Measurements from ENCODE around the gene KIAA1549. TPM values are rescaled to one million over a fixed set of nuclear protein-coding genes. Genes with fewer than 3 reads are reported as not detected.

KIAA1549 gene
- total RNA-seq, 4 donors from 2014 or later: 0.83 to 2.1 (median 1.5) TPM

DNA sequence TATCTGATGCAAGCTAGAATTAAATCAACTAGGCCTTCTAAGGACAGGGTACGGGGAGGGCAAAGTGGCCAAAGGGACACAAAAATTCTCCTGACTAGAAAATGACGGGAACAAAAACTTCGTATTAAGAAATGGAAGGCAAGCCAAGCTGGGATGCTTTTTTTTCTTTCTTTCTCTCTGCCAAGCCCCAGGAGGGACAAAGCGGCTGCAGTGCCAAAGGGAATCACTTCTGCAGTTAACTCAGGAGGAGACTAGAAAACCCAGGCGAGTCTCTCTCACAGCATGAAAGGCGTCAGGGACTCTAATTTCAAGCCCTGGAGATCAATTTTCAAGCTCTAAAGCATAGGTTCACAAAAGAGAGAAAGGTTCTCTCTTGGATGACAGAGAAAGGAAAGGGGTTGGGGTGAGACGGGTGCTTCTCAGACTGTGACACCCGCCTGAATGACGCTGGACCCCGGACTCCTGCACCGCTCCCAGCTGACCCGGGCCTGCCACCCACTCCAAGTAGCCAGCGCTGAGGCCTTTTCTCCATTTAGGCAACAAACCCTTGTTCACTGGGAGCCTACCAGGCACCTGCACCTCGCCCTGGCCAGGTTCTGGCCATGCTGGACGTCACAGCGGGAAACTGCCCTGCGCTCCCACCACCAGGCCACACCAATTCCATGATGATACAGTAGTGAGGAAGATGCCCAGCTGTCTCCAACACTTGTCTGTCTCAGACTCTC lies 56.5 kb downstream of the KIAA1549 start:
- Histone ChIP-seq H3K27me3 (no peaks in the 10 kb centered on the region), H3K9me3 (no peaks in the 10 kb centered on the region), H3K4me1 (peaks cover 3% of the 10 kb centered on the region), H3K4me3 (no peak overlapping the region), H3K27ac (no peak overlapping the region), H3K36me3 (no peaks in the 10 kb centered on the region)
- no peak for TF ChIP-seq EP300 (IDR thresholded peaks at IDR 0.05)
- TF ChIP-seq, protein P1, sequence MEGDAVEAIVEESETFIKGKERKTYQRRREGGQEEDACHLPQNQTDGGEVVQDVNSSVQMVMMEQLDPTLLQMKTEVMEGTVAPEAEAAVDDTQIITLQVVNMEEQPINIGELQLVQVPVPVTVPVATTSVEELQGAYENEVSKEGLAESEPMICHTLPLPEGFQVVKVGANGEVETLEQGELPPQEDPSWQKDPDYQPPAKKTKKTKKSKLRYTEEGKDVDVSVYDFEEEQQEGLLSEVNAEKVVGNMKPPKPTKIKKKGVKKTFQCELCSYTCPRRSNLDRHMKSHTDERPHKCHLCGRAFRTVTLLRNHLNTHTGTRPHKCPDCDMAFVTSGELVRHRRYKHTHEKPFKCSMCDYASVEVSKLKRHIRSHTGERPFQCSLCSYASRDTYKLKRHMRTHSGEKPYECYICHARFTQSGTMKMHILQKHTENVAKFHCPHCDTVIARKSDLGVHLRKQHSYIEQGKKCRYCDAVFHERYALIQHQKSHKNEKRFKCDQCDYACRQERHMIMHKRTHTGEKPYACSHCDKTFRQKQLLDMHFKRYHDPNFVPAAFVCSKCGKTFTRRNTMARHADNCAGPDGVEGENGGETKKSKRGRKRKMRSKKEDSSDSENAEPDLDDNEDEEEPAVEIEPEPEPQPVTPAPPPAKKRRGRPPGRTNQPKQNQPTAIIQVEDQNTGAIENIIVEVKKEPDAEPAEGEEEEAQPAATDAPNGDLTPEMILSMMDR (IDR thresholded peaks at IDR 0.05): no peak
- TF ChIP-seq POLR2AphosphoS5 (IDR thresholded peaks at IDR 0.05): no peak
- TF ChIP-seq POLR2A (IDR thresholded peaks at IDR 0.05): no peak
- whole genome bisulfite sequencing: 67% methylated on average over 17 of the region's 17 CpGs
- DNase-seq (ENCODE audit: low spot score in 2 of 2): no peak

DNA sequence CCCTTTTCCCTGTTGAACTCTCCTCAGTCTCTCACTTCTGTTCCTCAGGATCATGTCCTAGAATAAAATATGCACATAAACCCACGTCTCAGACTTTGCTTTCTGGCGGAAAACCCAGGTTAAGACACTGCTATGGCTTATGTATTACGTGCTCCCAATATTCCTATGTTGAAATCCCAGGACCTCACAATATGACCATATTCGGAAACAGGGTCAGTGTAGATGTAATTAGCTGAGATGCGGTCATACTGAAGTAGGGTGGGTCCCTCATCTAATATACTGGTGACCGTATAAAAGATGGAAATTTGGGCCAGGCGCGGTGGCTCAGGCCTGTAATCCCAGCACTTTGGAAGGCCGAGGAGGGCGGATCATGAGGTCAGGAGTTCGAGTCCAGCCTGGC lies 59.9 kb downstream of the KIAA1549 start:
- H3K36me3 ChIP-seq: peaks cover 7% of the 10 kb centered on the region
- peaks cover 3% of the 10 kb centered on the region for H3K4me1 ChIP-seq
- H3K9me3 ChIP-seq: no peaks in the 10 kb centered on the region
- no peaks in the 10 kb centered on the region for H3K27me3 ChIP-seq
- H3K4me3 ChIP-seq: no peak overlapping the region
- 97% methylated on average over 11 of the region's 11 CpGs for WGBS
- DNase-seq (ENCODE audit: low spot score in 2 of 2): no peak
- no peak overlapping the region for H3K27ac ChIP-seq
- TF ChIP-seq, protein P1 (IDR thresholded peaks at IDR 0.05): no peak
- TF ChIP-seq EP300 (IDR thresholded peaks at IDR 0.05) (no peak), POLR2A (IDR thresholded peaks at IDR 0.05) (no peak), POLR2AphosphoS5 (IDR thresholded peaks at IDR 0.05) (no peak)

DNA sequence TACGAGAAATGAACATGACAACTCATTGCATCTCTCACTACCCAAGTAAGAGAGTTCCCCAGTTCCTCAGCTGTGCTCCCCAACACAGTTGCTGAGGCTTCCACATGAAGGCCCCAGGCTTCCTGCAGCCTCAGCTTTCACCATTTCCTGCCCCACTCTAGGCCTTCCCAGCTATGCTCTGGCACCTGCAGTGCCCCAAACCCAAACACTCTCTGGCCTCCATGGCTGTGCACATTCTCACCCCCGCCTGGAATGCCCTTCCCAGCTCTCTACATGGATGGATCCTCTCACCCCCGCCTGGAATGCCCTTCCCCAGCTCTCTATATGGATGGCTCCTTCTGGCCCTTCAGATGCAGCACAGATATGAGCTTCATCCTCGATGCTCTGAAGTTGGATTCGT lies 61.3 kb downstream of the KIAA1549 start:
- TF ChIP-seq EP300 (IDR thresholded peaks at IDR 0.05) (no peak), POLR2AphosphoS5 (IDR thresholded peaks at IDR 0.05) (no peak), POLR2A (IDR thresholded peaks at IDR 0.05) (no peak)
- TF ChIP-seq, protein P1 (IDR thresholded peaks at IDR 0.05): no peak
- Histone ChIP-seq H3K27me3 (no peaks in the 10 kb centered on the region), H3K27ac (no peak overlapping the region), H3K36me3 (peaks cover 7% of the 10 kb centered on the region), H3K9me3 (no peaks in the 10 kb centered on the region), H3K4me1 (no peaks in the 10 kb centered on the region), H3K4me3 (no peak overlapping the region)
- no peak for DNase-seq (ENCODE audit: low spot score in 2 of 2)
- WGBS: 92% methylated on average over 5 of the region's 5 CpGs

GRCh38 chr7:138919216-138919615 lies 62.0 kb downstream of the KIAA1549 start:
- WGBS: 88% methylated on average over 9 of the region's 9 CpGs
- Histone ChIP-seq H3K36me3 (peaks cover 7% of the 10 kb centered on the region), H3K4me1 (no peaks in the 10 kb centered on the region)

GRCh38 chr7:138918756-138919155 lies 62.4 kb downstream of the KIAA1549 start:
- no peaks in the 10 kb centered on the region for H3K9me3 ChIP-seq
- no peak for TF ChIP-seq EP300 (IDR thresholded peaks at IDR 0.05)
- TF ChIP-seq, protein P1 (IDR thresholded peaks at IDR 0.05): no peak
- TF ChIP-seq POLR2AphosphoS5 (IDR thresholded peaks at IDR 0.05): no peak
- no peak for TF ChIP-seq POLR2A (IDR thresholded peaks at IDR 0.05)
- no peaks in the 10 kb centered on the region for H3K4me1 ChIP-seq
- H3K36me3 ChIP-seq: peaks cover 7% of the 10 kb centered on the region
- H3K27ac ChIP-seq: no peak overlapping the region
- H3K4me3 ChIP-seq: no peak overlapping the region
- H3K27me3 ChIP-seq: no peaks in the 10 kb centered on the region
- DNase-seq (ENCODE audit: low spot score in 2 of 2): no peak
- WGBS: 90% methylated on average over 10 of the region's 10 CpGs

More at GRCh38 chr7:138919216-138919615, 62.0 kb downstream of the KIAA1549 start:
- DNase-seq (ENCODE audit: low spot score in 2 of 2): no peak
- no peak overlapping the region for H3K27ac ChIP-seq
- no peaks in the 10 kb centered on the region for H3K27me3 ChIP-seq
- H3K4me3 ChIP-seq: no peak overlapping the region
- TF ChIP-seq EP300 (IDR thresholded peaks at IDR 0.05) (no peak), POLR2AphosphoS5 (IDR thresholded peaks at IDR 0.05) (no peak), POLR2A (IDR thresholded peaks at IDR 0.05) (no peak)
- TF ChIP-seq, protein P1 (IDR thresholded peaks at IDR 0.05): no peak
- H3K9me3 ChIP-seq: no peaks in the 10 kb centered on the region

Measured in suprapubic skin (tissue), 4 donors.